ENCODE measurements around the gene FASN. TPM values are rescaled to one million over a fixed set of nuclear protein-coding genes. Genes with fewer than 3 reads are reported as not detected.

Gene FASN
- total and polyA plus RNA-seq, 2 of the 13 experiments (the other 11 are each of a cell fraction or from before 2014, with no cell fraction given) = 51.7 to 101 TPM

- no peak; the same call in 1 of the 2 replicates for TF ChIP-seq ZNF253 (CRISPR knock-in tag; IDR thresholded peaks at IDR 0.05; ENCODE audit: borderline replicate concordance)
- peak; percentile 47; the same call in 1 of the 2 replicates for TF ChIP-seq HOXA3 (CRISPR knock-in tag; IDR thresholded peaks at IDR 0.05)
- TF ChIP-seq ZNF704 (CRISPR knock-in tag; IDR thresholded peaks at IDR 0.05; ENCODE audit: borderline replicate concordance) = no peak
- no peak for TF ChIP-seq SNRNP70 (IDR thresholded peaks at IDR 0.05; ENCODE audit: low read depth, low read length)
- no peak for TF ChIP-seq HOXA7 (CRISPR knock-in tag; IDR thresholded peaks at IDR 0.05)
- TF ChIP-seq ZNF598 (CRISPR knock-in tag; IDR thresholded peaks at IDR 0.05; ENCODE audit: borderline replicate concordance) = no peak
- TF ChIP-seq PRMT3 (CRISPR knock-in tag; IDR thresholded peaks at IDR 0.05; ENCODE audit: borderline replicate concordance, low read depth) = no peak
- TF ChIP-seq, protein P1, sequence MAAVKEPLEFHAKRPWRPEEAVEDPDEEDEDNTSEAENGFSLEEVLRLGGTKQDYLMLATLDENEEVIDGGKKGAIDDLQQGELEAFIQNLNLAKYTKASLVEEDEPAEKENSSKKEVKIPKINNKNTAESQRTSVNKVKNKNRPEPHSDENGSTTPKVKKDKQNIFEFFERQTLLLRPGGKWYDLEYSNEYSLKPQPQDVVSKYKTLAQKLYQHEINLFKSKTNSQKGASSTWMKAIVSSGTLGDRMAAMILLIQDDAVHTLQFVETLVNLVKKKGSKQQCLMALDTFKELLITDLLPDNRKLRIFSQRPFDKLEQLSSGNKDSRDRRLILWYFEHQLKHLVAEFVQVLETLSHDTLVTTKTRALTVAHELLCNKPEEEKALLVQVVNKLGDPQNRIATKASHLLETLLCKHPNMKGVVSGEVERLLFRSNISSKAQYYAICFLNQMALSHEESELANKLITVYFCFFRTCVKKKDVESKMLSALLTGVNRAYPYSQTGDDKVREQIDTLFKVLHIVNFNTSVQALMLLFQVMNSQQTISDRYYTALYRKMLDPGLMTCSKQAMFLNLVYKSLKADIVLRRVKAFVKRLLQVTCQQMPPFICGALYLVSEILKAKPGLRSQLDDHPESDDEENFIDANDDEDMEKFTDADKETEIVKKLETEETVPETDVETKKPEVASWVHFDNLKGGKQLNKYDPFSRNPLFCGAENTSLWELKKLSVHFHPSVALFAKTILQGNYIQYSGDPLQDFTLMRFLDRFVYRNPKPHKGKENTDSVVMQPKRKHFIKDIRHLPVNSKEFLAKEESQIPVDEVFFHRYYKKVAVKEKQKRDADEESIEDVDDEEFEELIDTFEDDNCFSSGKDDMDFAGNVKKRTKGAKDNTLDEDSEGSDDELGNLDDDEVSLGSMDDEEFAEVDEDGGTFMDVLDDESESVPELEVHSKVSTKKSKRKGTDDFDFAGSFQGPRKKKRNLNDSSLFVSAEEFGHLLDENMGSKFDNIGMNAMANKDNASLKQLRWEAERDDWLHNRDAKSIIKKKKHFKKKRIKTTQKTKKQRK (IDR thresholded peaks at IDR 0.05; ENCODE audit: low read length) = no peak
- TF ChIP-seq POLR2AphosphoS5 (IDR thresholded peaks at IDR 0.05; ENCODE audit: low read depth, low read length) = peak; percentile 41; the same call in 1 of the 2 replicates
- no peak for TF ChIP-seq ATF7 (IDR thresholded peaks at IDR 0.05)
- TF ChIP-seq ATF7 (CRISPR knock-in tag; IDR thresholded peaks at IDR 0.05) = no peak
- no peak for TF ChIP-seq ZNF496 (CRISPR knock-in tag; IDR thresholded peaks at IDR 0.05; ENCODE audit: insufficient replicate concordance)
- TF ChIP-seq NFKB2 (CRISPR knock-in tag; IDR thresholded peaks at IDR 0.05; ENCODE audit: borderline replicate concordance) = no peak
- no peak for TF ChIP-seq ZSCAN30 (CRISPR knock-in tag; IDR thresholded peaks at IDR 0.05)
- no peak for TF ChIP-seq MIER2 (CRISPR knock-in tag; IDR thresholded peaks at IDR 0.05)
- TF ChIP-seq, protein P2, sequence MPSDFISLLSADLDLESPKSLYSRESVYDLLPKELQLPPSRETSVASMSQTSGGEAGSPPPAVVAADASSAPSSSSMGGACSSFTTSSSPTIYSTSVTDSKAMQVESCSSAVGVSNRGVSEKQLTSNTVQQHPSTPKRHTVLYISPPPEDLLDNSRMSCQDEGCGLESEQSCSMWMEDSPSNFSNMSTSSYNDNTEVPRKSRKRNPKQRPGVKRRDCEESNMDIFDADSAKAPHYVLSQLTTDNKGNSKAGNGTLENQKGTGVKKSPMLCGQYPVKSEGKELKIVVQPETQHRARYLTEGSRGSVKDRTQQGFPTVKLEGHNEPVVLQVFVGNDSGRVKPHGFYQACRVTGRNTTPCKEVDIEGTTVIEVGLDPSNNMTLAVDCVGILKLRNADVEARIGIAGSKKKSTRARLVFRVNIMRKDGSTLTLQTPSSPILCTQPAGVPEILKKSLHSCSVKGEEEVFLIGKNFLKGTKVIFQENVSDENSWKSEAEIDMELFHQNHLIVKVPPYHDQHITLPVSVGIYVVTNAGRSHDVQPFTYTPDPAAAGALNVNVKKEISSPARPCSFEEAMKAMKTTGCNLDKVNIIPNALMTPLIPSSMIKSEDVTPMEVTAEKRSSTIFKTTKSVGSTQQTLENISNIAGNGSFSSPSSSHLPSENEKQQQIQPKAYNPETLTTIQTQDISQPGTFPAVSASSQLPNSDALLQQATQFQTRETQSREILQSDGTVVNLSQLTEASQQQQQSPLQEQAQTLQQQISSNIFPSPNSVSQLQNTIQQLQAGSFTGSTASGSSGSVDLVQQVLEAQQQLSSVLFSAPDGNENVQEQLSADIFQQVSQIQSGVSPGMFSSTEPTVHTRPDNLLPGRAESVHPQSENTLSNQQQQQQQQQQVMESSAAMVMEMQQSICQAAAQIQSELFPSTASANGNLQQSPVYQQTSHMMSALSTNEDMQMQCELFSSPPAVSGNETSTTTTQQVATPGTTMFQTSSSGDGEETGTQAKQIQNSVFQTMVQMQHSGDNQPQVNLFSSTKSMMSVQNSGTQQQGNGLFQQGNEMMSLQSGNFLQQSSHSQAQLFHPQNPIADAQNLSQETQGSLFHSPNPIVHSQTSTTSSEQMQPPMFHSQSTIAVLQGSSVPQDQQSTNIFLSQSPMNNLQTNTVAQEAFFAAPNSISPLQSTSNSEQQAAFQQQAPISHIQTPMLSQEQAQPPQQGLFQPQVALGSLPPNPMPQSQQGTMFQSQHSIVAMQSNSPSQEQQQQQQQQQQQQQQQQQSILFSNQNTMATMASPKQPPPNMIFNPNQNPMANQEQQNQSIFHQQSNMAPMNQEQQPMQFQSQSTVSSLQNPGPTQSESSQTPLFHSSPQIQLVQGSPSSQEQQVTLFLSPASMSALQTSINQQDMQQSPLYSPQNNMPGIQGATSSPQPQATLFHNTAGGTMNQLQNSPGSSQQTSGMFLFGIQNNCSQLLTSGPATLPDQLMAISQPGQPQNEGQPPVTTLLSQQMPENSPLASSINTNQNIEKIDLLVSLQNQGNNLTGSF (CRISPR knock-in tag; IDR thresholded peaks at IDR 0.05) = no peak
- peak; percentile 96 for TF ChIP-seq AGO2 (optimal IDR thresholded peaks at IDR 0.05; ENCODE audit: low read depth, low read length)
- TF ChIP-seq CREBL2 (CRISPR knock-in tag; IDR thresholded peaks at IDR 0.05; ENCODE audit: borderline replicate concordance) = no peak
- TF ChIP-seq, protein P3, sequence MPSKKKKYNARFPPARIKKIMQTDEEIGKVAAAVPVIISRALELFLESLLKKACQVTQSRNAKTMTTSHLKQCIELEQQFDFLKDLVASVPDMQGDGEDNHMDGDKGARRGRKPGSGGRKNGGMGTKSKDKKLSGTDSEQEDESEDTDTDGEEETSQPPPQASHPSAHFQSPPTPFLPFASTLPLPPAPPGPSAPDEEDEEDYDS (CRISPR knock-in tag; IDR thresholded peaks at IDR 0.05) = no peak
Observed at GRCh38 chr17:82076785-82077591, 21.0 kb downstream of the FASN start (continued).

Data from HepG2 (cell line).